Stomach (tissue), 4 donors: Measurements from ENCODE around the gene DLD.

Experiments
- EP300 ChIP-seq: sonication (generic); formaldehyde crosslinking; IDR thresholded peaks from one replicate; pipeline ENCODE4 v1.6.1; 2017; ENCODE audit warnings: antibody characterized with exemption
- POLR2A ChIP-seq, 4 donors: fragments of 450-650 bp; IDR thresholded peaks; one replicate each; pipeline ENCODE4 v1.6.1; 2016; ENCODE audit warnings: antibody characterized with exemption in 4 of 4, control low read depth in 2 of 4, mild to moderate bottlenecking in 1 of 4, moderate library complexity in 1 of 4
- POLR2AphosphoS5 ChIP-seq, 3 donors: sonication (generic); formaldehyde crosslinking; IDR thresholded peaks; one replicate each; pipeline ENCODE4 v1.6.1; 2016; ENCODE audit warnings: antibody characterized with exemption in 3 of 3
- TF ChIP-seq, protein P1 (sequence below), 7 experiments: fragments of 450-650 bp in 4 of 7; fragments of 200-600 bp in 3 of 7; sonication (generic) in 3 of 7; IDR thresholded peaks; one replicate each; pipeline ENCODE4 v1.5.1; 2016 to 2019; ENCODE audit warnings: antibody characterized with exemption in 7 of 7, control low read depth in 2 of 7, mild to moderate bottlenecking in 1 of 7

GRCh38 chr7:107960272-107960671 is 69.3 kb downstream of the DLD start:
- TF ChIP-seq, protein P1, sequence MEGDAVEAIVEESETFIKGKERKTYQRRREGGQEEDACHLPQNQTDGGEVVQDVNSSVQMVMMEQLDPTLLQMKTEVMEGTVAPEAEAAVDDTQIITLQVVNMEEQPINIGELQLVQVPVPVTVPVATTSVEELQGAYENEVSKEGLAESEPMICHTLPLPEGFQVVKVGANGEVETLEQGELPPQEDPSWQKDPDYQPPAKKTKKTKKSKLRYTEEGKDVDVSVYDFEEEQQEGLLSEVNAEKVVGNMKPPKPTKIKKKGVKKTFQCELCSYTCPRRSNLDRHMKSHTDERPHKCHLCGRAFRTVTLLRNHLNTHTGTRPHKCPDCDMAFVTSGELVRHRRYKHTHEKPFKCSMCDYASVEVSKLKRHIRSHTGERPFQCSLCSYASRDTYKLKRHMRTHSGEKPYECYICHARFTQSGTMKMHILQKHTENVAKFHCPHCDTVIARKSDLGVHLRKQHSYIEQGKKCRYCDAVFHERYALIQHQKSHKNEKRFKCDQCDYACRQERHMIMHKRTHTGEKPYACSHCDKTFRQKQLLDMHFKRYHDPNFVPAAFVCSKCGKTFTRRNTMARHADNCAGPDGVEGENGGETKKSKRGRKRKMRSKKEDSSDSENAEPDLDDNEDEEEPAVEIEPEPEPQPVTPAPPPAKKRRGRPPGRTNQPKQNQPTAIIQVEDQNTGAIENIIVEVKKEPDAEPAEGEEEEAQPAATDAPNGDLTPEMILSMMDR (IDR thresholded peaks at IDR 0.05): no peak
- no peak for TF ChIP-seq EP300
- no peak for TF ChIP-seq POLR2A (IDR thresholded peaks at IDR 0.05)
- TF ChIP-seq POLR2AphosphoS5 (IDR thresholded peaks at IDR 0.05): no peak
